Vagina (tissue), 2 donors: ENCODE data around the gene TSPAN9.

ENCODE experiments used
- CTCF ChIP-seq, 3 experiments: fragments of 450-650 bp in 2 of 3; fragments of 200-600 bp in 1 of 3; sonication (generic) in 1 of 3; IDR thresholded peaks; one replicate each; pipeline ENCODE4 v1.5.1; 2017 to 2019; ENCODE audit warnings: antibody characterized with exemption in 3 of 3, mild to moderate bottlenecking in 2 of 3, moderate library complexity in 2 of 3
- POLR2A ChIP-seq, 2 donors: fragments of 450-650 bp; IDR thresholded peaks; one replicate each; pipeline ENCODE4 v1.6.1; 2017; ENCODE audit warnings: antibody characterized with exemption in 2 of 2, mild to moderate bottlenecking in 2 of 2, moderate library complexity in 2 of 2
- POLR2AphosphoS5 ChIP-seq, 2 donors: sonication (generic); formaldehyde crosslinking; IDR thresholded peaks; one replicate each; pipeline ENCODE4 v1.9.0; 2017; ENCODE audit warnings: antibody characterized with exemption in 2 of 2, mild to moderate bottlenecking in 2 of 2, low read depth in 1 of 2; ENCODE audit not compliant: insufficient read depth in 1 of 2

GRCh38 chr12:3030821-3031429 is 46.3 kb upstream of the TSPAN9 start:
- no peak for TF ChIP-seq CTCF (IDR thresholded peaks at IDR 0.05)
- TF ChIP-seq POLR2AphosphoS5 (IDR thresholded peaks at IDR 0.05; ENCODE audit: insufficient read depth in 1 of 2, low read depth in 1 of 2), result no peak
- TF ChIP-seq POLR2A (IDR thresholded peaks at IDR 0.05), result no peak
